ENCODE results near the gene GOLGA6C.

DNA sequence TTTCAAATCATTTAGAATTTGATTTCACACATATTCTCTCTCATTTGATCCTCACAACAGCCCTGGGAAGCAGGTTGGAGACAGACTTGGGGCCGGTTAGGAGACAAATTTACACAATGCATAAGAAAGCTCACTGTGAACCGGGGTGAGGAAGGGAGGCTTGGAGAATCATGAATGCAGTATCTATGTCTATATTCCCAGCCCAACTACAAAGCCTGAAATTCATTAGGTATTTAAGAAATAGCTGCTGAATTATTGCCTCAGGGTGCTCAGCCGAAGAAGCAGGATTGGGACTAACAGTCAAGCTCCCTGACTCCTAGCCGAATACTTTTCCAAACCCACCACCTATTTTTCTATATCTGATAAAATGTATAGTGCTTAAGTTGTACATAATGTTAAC, 8.4 kb upstream of the GOLGA6C start:
- TF ChIP-seq CTCF (conservative IDR thresholded peaks at IDR 0.05; ENCODE audit: low read length) (no peak), EZH2phosphoT487 (IDR thresholded peaks at IDR 0.05; ENCODE audit: borderline replicate concordance, low read depth, low read length) (no peak)
